GM21786 (cell line): Measurements from ENCODE around the gene HS3ST4.

ENCODE experiments used
- ATAC-seq: cut with Tn5 transposase; IDR thresholded peaks from one replicate; pipeline ENCODE4 v1.9.1; 2021; ENCODE audit not compliant: unreplicated experiment

Gene HS3ST4

GRCh38 chr16:26158142-26158759 is 466.5 kb downstream of the HS3ST4 start:
- no peak for ATAC-seq

- no peak for ATAC-seq
Measured at GRCh38 chr16:26161461-26162180, 469.9 kb downstream of the HS3ST4 start.

GRCh38 chr16:26169473-26169872 is 477.7 kb downstream of the HS3ST4 start:
- no peak for ATAC-seq

- no peak for ATAC-seq
Measured at GRCh38 chr16:26175944-26176343, 484.2 kb downstream of the HS3ST4 start.

GRCh38 chr16:26177438-26177837 is 485.7 kb downstream of the HS3ST4 start:
- no peak for ATAC-seq

- ATAC-seq, result no peak
Measured at GRCh38 chr16:26178298-26178697, 486.5 kb downstream of the HS3ST4 start.

GRCh38 chr16:26186091-26186615 is 494.4 kb downstream of the HS3ST4 start:
- no peak for ATAC-seq
